MM.1S (cell line): ENCODE measurements around the gene DDX28.

ENCODE experiments used
- CTCF ChIP-seq: fragments of 300-600 bp; sonication (generic); IDR thresholded peaks from 2 replicates; pipeline ENCODE4 v1.5.1; 2016; ENCODE audit warnings: antibody characterized with exemption, low read length, mixed read lengths
- EZH2 ChIP-seq: fragments of 300-600 bp; sonication (generic); optimal IDR thresholded peaks from 2 replicates; pipeline ENCODE3; 2017; ENCODE audit warnings: low read depth, mild to moderate bottlenecking, antibody characterized with exemption, low read length, mixed read lengths

GRCh38 chr16:67999985-68000384 is 23.0 kb downstream of the DDX28 start:
- TF ChIP-seq EZH2, result no peak
- no peak for TF ChIP-seq CTCF
